Measurements from ENCODE around the gene NRARP. TPM values are rescaled to one million over a fixed set of nuclear protein-coding genes. Genes with fewer than 3 reads are reported as not detected.
A peak's percentile ranks its signal among the peaks of the same experiment; 100 is the strongest.

The NRARP gene
- total RNA-seq, 1 experiment from 2014 or later: 22.2 TPM

GRCh38 chr9:137278061-137278701 lies 23.9 kb downstream of the NRARP start:
- Histone ChIP-seq H3K4me3 (replicated peaks in 1 of 2; ENCODE audit: low read depth in 1 of 2, low read length in 2 of 2) (peak overlapping the region; percentile 80 to 90), H3K9ac (ENCODE audit: low read length) (peak overlapping the region; percentile 84), H4K20me1 (ENCODE audit: insufficient read depth) (no peaks in the 10 kb centered on the region), H3K9me3 (ENCODE audit: control insufficient read depth in 1 of 2, insufficient read depth in 1 of 2, low read depth in 1 of 2, low read length in 2 of 2) (no peaks in the 10 kb centered on the region), H2AFZ (ENCODE audit: low read depth, low read length, poor library complexity, severe bottlenecking) (no peak overlapping the region), H3K4me2 (ENCODE audit: low read length) (peak overlapping the region; percentile 85), H3K79me2 (ENCODE audit: insufficient read depth, low read length) (peaks cover 34% of the 10 kb centered on the region), H3K27ac (ENCODE audit: low read depth, low read length) (peak overlapping the region; percentile 96), H3K27me3 (ENCODE audit: insufficient read depth, low read length) (no peaks in the 10 kb centered on the region), H3K4me1 (ENCODE audit: control insufficient read depth in 1 of 2, insufficient read depth in 2 of 2, low read length in 2 of 2) (peaks cover 31 to 46% of the 10 kb centered on the region in 2 experiments), H3K9me2 (ENCODE audit: insufficient read depth) (no peaks in the 10 kb centered on the region), H3K36me3 (ENCODE audit: control insufficient read depth in 1 of 2, insufficient read depth in 2 of 2, low read length in 2 of 2) (peaks cover 0 to 15% of the 10 kb centered on the region in 2 experiments; a peak in 3 of 4 replicates)
- intact Hi-C loops (cut with micrococcal nuclease): no loop called here
- ChIA-PET POLR2A (interaction anchor here (0.8 to 1.7 kb wide), 5 partner anchors 9 to 150 kb away, joined by 3 to 14 read pairs (median 5); partner anchors contain the start of genes NELFB and TUBB4B), RAD21 (ENCODE audit: low non-redundant PET in 1 of 2, low total read pairs in 2 of 2, uncharacterized antibody in 2 of 2, unreplicated experiment in 2 of 2) (interaction anchor here (0.5 to 1.4 kb wide), 2 partner anchors 9 to 145 kb away, joined by 3 to 6 read pairs; partner anchors contain the start of genes EXD3 (in 1 of the 2) and NOXA1 (in 1 of the 2)), CTCF (interaction anchor here (2.0 kb wide), 1 partner anchor 9 kb away, joined by 18 read pairs; no protein-coding TSS in a partner anchor)
- ATAC-seq (no peak), DNase-seq (ENCODE audit: low read depth, low spot score) (no peak)
- BruUV-seq (replicated peaks): TSS peak; percentile 89
- TF ChIP-seq ATF3 (IDR thresholded peaks at IDR 0.05) (no peak), CTCF (IDR thresholded peaks at IDR 0.05 in 2 of 3, conservative IDR thresholded peaks at IDR 0.05 in 1 of 3; ENCODE audit: borderline replicate concordance in 1 of 3, insufficient read depth in 1 of 3, low read depth in 2 of 3, low read length in 2 of 3) (no peak)
